Neural cell (in vitro differentiated cells): ENCODE results near the gene TRIM44. TPM values are rescaled to one million over a fixed set of nuclear protein-coding genes. Genes with fewer than 3 reads are reported as not detected.

Experiments used
- H2AFZ ChIP-seq: fragments of 200-600, 300-800 bp; sonication (generic), shearing (Covaris generic); 2 replicates; pipeline ENCODE4 v1.6.0; 2014; ENCODE audit warnings: low read depth, mild to moderate bottlenecking, antibody characterized with exemption, low read length, moderate library complexity
- H3F3A ChIP-seq: fragments of 200-600 bp; shearing (Covaris generic); 2 replicates; pipeline ENCODE4 v1.6.1; 2016; ENCODE audit warnings: mild to moderate bottlenecking, moderate library complexity, mixed read lengths, antibody characterized with exemption, low read length; ENCODE audit not compliant: insufficient read depth, poor library complexity, severe bottlenecking
- H3K27ac ChIP-seq: fragments of 200-600, 300-800 bp; sonication (generic), shearing (Covaris generic); 2 replicates; pipeline ENCODE4 v1.5.1; 2014; ENCODE audit warnings: mild to moderate bottlenecking, low read length, moderate library complexity
- H3K27me3 ChIP-seq: fragments of 300-800, 200-600 bp; sonication (generic), shearing (Covaris generic); 2 replicates; pipeline ENCODE4 v1.6.0; 2014; ENCODE audit warnings: mild to moderate bottlenecking, low read depth, low read length, moderate library complexity; ENCODE audit not compliant: insufficient read depth
- H3K36me3 ChIP-seq: fragments of 300-800, 200-600 bp; sonication (generic), shearing (Covaris generic); 2 replicates; pipeline ENCODE4 v1.5.1; 2014; ENCODE audit warnings: mild to moderate bottlenecking, antibody characterized with exemption, low read length, moderate library complexity; ENCODE audit not compliant: insufficient read depth
- H3K4me2 ChIP-seq: fragments of 300-800, 200-600 bp; sonication (generic), shearing (Covaris generic); 2 replicates; pipeline ENCODE4 v1.6.0; 2014; ENCODE audit warnings: mild to moderate bottlenecking, low read length
- H3K4me3 ChIP-seq: fragments of 300-800, 200-600 bp; sonication (generic), shearing (Covaris generic); 2 replicates; pipeline ENCODE4 v1.5.1; 2014; ENCODE audit warnings: mild to moderate bottlenecking, low read length, moderate library complexity
- H3K79me2 ChIP-seq: fragments of 200-600 bp; shearing (Covaris generic); replicated peaks from 2 replicates; pipeline ENCODE4 v1.6.0; 2014; ENCODE audit warnings: mild to moderate bottlenecking, low read length, moderate library complexity; ENCODE audit not compliant: insufficient read depth
- H3K9ac ChIP-seq: fragments of 300-800, 200-600 bp; sonication (generic), shearing (Covaris generic); 2 replicates; pipeline ENCODE4 v1.6.1; 2016; ENCODE audit warnings: mild to moderate bottlenecking, low read length, mixed read lengths
- H3K9me2 ChIP-seq: fragments of 200-600 bp; shearing (Covaris generic); 2 replicates; pipeline ENCODE4 v1.6.1; 2016; ENCODE audit warnings: mild to moderate bottlenecking, low read length, mixed read lengths; ENCODE audit not compliant: insufficient read depth
- H3K9me3 ChIP-seq: fragments of 200-600, 300-800 bp; sonication (generic), shearing (Covaris generic); 2 replicates; pipeline ENCODE4 v1.6.1; 2016; ENCODE audit warnings: mild to moderate bottlenecking, mixed run types, low read length, moderate library complexity, mixed read lengths
- H4K20me1 ChIP-seq: fragments of 200-600 bp; shearing (Covaris generic); 2 replicates; pipeline ENCODE4 v1.6.1; 2016; ENCODE audit warnings: mild to moderate bottlenecking, mixed run types; ENCODE audit not compliant: insufficient read depth
- CTCF ChIP-seq: fragments of 450-650 bp; IDR thresholded peaks from 2 replicates; pipeline ENCODE4 v1.5.1; 2014; ENCODE audit warnings: antibody characterized with exemption, mild to moderate bottlenecking, moderate library complexity; ENCODE audit not compliant: poor library complexity, severe bottlenecking
- EP300 ChIP-seq: fragments of 450-650 bp; conservative IDR thresholded peaks from 2 replicates; pipeline ENCODE4 v1.6.1; 2014; ENCODE audit warnings: antibody characterized with exemption, mild to moderate bottlenecking, moderate library complexity; ENCODE audit not compliant: poor library complexity, severe bottlenecking
- EZH2 ChIP-seq: fragments of 200-600, 300-800 bp; shearing (Covaris generic), sonication (generic); IDR thresholded peaks from 2 replicates; pipeline ENCODE4 v1.6.1; 2014; ENCODE audit warnings: antibody characterized with exemption, low read length, borderline replicate concordance, mild to moderate bottlenecking; ENCODE audit not compliant: insufficient read depth, poor library complexity, severe bottlenecking
- MXI1 ChIP-seq: fragments of 450-650 bp; conservative IDR thresholded peaks from 2 replicates; pipeline ENCODE4 v1.6.1; 2014; ENCODE audit warnings: antibody characterized with exemption, mild to moderate bottlenecking; ENCODE audit not compliant: poor library complexity, severe bottlenecking
- RAD21 ChIP-seq: fragments of 450-650 bp; conservative IDR thresholded peaks from 2 replicates; pipeline ENCODE4 v1.6.1; 2014; ENCODE audit warnings: antibody characterized with exemption, mild to moderate bottlenecking, moderate library complexity
- REST ChIP-seq: IDR thresholded peaks from 2 replicates; pipeline ENCODE4 v1.6.1; 2012; ENCODE audit warnings: borderline replicate concordance
- SMC3 ChIP-seq: fragments of 450-650 bp; conservative IDR thresholded peaks from 2 replicates; pipeline ENCODE4 v1.6.1; 2014; ENCODE audit warnings: antibody characterized with exemption, mild to moderate bottlenecking, moderate library complexity; ENCODE audit not compliant: poor library complexity
- TAF1 ChIP-seq: IDR thresholded peaks from 2 replicates; pipeline ENCODE4 v1.6.1; 2012; ENCODE audit warnings: low read depth
- polyA plus RNA-seq: library from polyadenylated mRNA; depleted of rRNA; stranded (reverse); fragments of >200 nt; gene quantifications from 2 replicates; pipeline ENCODE4 v1.2.3, GENCODE V29; 2014

The TRIM44 gene
- polyA plus RNA-seq, 1 donor from 2014 or later: 14.9 TPM

GRCh38 chr11:35677904-35678303 lies 15.3 kb downstream of the TRIM44 start:
- Histone ChIP-seq H3K9ac (no peak overlapping the region), H3K9me3 (no peaks in the 10 kb centered on the region), H3K4me3 (no peak overlapping the region), H2AFZ (no peak overlapping the region), H3K9me2 (no peaks in the 10 kb centered on the region), H3K36me3 (no peaks in the 10 kb centered on the region), H3K4me2 (no peak overlapping the region), H3K27me3 (no peaks in the 10 kb centered on the region), H3K27ac (no peak overlapping the region), H3F3A (no peaks in the 10 kb centered on the region), H3K79me2 (peaks cover 46% of the 10 kb centered on the region), H4K20me1 (no peaks in the 10 kb centered on the region)
- TF ChIP-seq EP300 (no peak), CTCF (no peak), MXI1 (no peak), RAD21 (no peak), SMC3 (no peak), REST (no peak), TAF1 (no peak)

- H3K4me2 ChIP-seq: no peak overlapping the region
- peaks cover 43% of the 10 kb centered on the region for H3K79me2 ChIP-seq
- no peaks in the 10 kb centered on the region for H3K27me3 ChIP-seq
- H2AFZ ChIP-seq: no peak overlapping the region
- TF ChIP-seq RAD21 (no peak), REST (no peak), EZH2 (no peak), CTCF (no peak), EP300 (no peak)
- no peaks in the 10 kb centered on the region for H3K9me2 ChIP-seq
- no peaks in the 10 kb centered on the region for H3F3A ChIP-seq
- no peak overlapping the region for H3K4me3 ChIP-seq
- H4K20me1 ChIP-seq: no peaks in the 10 kb centered on the region
- H3K36me3 ChIP-seq: no peaks in the 10 kb centered on the region
- H3K9ac ChIP-seq: no peak overlapping the region
- H3K9me3 ChIP-seq: no peaks in the 10 kb centered on the region
- no peak overlapping the region for H3K27ac ChIP-seq
These were observed 15.9 kb downstream of the TRIM44 start for GRCh38 chr11:35678471-35678870.
